ENCODE results near the gene PRICKLE2. TPM values are rescaled to one million over a fixed set of nuclear protein-coding genes. Genes with fewer than 3 reads are reported as not detected.

PRICKLE2 gene
- total RNA-seq, 1 experiment from 2014 or later = 0.40 TPM

GRCh38 chr3:64047787-64048186, 177.5 kb downstream of the PRICKLE2 start:
- no peak overlapping the region for H3K4me3 ChIP-seq
- no peaks in the 10 kb centered on the region for H3K9me3 ChIP-seq
- DNase-seq = no peak
- H3K27me3 ChIP-seq = no peaks in the 10 kb centered on the region
- H3K36me3 ChIP-seq = no peaks in the 10 kb centered on the region

GRCh38 chr3:64046996-64047594, 178.2 kb downstream of the PRICKLE2 start:
- no peak for DNase-seq
- no peaks in the 10 kb centered on the region for H3K9me3 ChIP-seq
- no peaks in the 10 kb centered on the region for H3K27me3 ChIP-seq
- H3K4me3 ChIP-seq = no peak overlapping the region
- H3K36me3 ChIP-seq = no peaks in the 10 kb centered on the region

- Histone ChIP-seq H3K9me3 (no peaks in the 10 kb centered on the region), H3K36me3 (no peaks in the 10 kb centered on the region), H3K27me3 (no peaks in the 10 kb centered on the region), H3K4me3 (no peak overlapping the region)
- DNase-seq = no peak
These were observed 178.7 kb downstream of the PRICKLE2 start for GRCh38 chr3:64046592-64046991.

GRCh38 chr3:64042952-64043351, 182.3 kb downstream of the PRICKLE2 start:
- DNase-seq = no peak
- H3K9me3 ChIP-seq = no peaks in the 10 kb centered on the region
- no peak overlapping the region for H3K4me3 ChIP-seq
- no peaks in the 10 kb centered on the region for H3K36me3 ChIP-seq
- no peaks in the 10 kb centered on the region for H3K27me3 ChIP-seq

Other genes with a start within 250 kb of the PRICKLE2 start
- gene PSMD6, start 202.0 kb downstream of the PRICKLE2 start, total RNA-seq (2014; rRNA removed; shearing (Covaris generic); ENCODE audit: low replicate concordance) = 66.0 and 93.7 TPM in 2 replicates